GM18873 (cell line): ENCODE results near the gene RAB11FIP4.
"Not testable (repeated sequence)": the region's sequence is repeated elsewhere in the genome, so short reads cannot be mapped to it uniquely, and the experiment has no call there.

Source experiments
- ATAC-seq: cut with Tn5 transposase; IDR thresholded peaks from one replicate; pipeline ENCODE4 v1.9.1; 2021; ENCODE audit warnings: mild to moderate bottlenecking, moderate library complexity, moderate number of reproducible peaks; ENCODE audit not compliant: unreplicated experiment, low FRiP score

The RAB11FIP4 gene

DNA sequence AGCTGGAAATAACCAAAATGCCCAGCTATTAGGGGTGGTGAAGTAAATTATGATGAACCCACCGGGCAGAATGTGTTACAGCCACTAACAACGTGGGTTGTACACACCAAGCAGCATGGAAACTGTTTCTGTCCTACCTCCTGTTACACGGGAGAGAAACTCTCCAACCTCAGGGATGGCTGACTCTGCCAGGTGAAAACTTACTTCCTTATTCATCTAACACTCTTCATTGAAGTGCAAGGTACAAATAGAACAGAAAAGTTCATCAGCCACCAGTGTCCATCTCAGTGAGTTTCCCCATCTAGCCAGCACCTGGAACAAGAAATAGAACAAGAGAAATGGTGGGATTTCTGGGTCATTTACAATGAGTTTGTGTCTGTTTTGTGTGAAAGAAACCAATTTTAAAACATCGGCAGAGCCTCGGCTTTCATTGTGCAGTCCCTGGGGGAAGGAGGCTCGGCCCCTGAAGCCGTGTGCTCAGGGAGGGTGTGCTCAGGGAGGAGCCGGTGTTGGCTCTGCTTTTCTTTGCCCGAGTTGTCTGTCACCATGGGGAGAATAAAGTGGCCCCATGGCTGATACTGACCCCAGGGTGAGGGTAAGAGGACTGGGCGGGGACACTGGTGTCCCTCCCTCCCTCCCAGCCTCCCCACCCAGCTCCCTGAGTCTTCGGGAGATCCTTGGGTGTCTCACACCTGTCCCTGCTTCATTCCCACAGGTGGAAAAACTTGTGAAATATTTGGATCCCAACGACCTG, 39.8 kb downstream of the RAB11FIP4 start:
- no peak for ATAC-seq

GRCh38 chr17:31431852-31432658, 40.6 kb downstream of the RAB11FIP4 start:
- no peak for ATAC-seq

GRCh38 chr17:31433091-31433790, 41.8 kb downstream of the RAB11FIP4 start:
- no peak for ATAC-seq

DNA sequence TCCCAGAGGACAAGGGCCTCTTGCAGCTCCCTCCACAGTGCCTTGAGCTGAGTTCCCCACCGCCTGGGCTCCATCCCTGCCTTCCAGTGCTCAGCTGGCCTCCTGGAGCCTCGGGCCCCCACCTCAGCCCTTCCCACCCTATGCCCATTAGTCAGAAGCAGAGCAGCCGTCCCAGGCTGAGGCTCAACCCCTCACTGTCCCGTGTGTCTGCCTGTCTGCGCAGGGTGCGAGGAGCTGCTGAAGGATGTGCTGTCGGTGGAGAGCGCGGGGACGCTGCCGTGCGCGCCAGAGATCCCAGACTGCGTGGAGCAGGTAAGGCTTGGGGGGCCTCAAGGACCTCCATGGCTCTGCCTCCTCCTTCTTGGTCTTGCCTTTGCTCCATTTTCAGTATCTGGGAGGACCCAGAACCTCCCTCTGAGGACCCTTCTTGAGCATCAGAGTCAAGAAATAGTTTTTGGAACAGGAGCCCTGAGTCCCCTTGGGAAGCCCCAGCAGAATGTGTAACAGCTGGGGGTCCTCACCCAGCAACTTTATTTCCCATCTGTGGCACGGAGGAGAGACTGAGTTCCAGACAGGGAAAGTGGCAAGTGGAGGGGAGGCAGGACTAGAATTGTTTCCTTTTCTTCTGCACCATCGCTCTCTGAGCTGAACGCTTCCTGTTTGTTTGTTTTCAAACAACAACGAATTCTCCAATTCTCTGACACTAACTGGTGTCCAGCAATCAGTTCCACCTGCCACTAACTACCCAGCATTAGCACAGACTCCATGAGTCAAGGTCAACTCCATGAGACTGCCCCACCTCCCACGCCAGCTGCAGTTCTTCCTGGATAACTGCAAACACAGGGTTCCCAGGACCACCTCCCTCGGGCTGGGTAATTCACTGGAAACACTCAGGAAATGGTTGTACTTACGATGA, 42.6 kb downstream of the RAB11FIP4 start:
- no peak for ATAC-seq

- no peak for ATAC-seq
These were observed 43.2 kb downstream of the RAB11FIP4 start for GRCh38 chr17:31434727-31435050.

GRCh38 chr17:31435581-31435980, 44.1 kb downstream of the RAB11FIP4 start:
- no peak for ATAC-seq

DNA sequence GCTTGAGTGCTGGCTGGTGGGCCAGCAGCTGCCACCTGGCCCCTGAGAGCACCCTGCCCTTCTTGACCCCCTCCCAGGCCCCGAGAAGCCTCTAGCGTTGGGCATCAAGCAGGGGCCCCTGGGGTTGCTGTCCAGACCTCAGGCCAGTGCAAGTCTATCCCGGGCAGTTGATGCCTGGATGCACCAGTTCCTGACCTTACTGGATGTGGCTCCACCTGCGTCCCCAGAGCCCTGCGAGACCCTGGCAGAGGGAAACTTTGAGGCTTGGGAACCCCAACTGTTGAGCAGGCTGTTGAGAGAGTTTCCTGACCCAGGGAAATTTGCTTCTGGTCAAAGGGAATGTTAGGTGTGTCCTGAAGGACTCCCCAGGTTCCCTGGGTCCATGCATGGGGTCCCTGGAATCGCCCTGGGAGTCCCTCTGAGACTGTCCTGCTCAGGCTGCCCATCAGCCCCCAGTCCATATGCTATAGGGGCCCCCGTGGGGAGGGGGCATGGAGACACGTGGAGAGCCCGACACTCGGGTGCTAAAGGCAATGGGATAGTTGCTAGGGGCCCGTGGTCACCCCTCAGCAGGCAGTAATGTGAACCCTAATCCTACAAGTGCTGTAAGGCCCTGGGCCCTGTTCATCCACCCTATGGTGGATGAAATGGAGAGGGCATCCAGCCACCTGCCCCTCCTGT, 46.4 kb downstream of the RAB11FIP4 start:
- ATAC-seq = no peak

DNA sequence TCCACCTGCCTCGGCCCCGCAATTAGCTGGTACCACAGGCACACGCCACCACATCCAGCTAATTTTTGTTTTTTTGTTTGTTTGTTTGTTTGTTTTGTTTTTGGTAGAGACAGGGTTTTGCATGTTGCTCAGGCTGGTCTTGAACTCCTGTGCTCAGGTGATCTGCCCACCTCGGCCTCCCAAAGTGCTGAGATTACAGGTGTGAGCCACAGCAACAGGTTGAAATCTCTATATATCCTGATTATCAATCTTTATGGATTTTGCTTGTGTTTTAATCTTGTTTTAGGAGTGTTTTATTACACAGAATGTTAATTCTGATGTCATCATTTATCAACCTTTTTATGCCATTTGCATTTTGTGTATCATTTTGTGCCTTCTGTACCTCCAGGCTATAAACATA, 48.2 kb downstream of the RAB11FIP4 start:
- ATAC-seq = no peak

- no peak for ATAC-seq
These were observed 50.8 kb downstream of the RAB11FIP4 start for GRCh38 chr17:31442276-31442675.

DNA sequence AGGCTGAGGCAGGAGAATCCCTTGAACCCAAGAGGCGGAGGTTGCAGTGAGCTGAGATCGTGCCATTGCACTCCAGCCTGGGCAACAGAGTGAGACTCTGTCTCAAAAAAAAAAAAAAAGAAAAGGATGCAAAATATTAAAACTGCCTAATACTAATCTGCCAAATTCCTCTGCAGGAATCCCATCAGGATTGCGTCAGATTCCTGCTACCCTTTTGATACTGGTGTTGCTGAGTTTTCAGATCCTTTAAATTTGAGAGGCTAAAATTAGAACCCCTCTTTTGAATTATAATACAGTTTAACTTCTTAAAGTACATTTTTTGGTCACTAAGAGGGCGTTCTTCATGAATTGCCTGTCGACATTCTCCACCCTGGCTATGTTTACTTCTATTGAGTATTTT, 51.4 kb downstream of the RAB11FIP4 start:
- not testable (repeated sequence) for ATAC-seq

DNA sequence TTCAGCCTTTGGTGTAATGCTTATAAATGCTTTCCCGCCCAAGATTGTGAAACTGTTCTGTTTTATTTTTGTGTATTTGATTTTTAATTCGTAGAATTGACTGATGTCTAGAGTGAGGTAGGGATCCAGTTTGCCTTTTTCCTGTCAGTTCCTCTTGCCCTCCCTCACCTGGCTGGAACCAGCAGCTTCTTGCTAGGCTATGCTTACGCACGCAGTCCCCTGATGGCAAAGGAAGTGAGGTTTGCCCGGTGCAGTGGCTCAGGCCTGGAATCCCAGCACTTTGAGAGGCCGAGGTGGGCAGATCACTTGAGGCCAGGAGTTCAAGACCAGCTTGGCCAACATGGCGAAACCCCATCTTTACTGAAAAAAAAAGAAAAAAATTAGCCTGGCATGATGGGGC, 51.9 kb downstream of the RAB11FIP4 start:
- no peak for ATAC-seq

GRCh38 chr17:31444026-31444425, 52.6 kb downstream of the RAB11FIP4 start:
- no peak for ATAC-seq

GRCh38 chr17:31446195-31446967, 54.9 kb downstream of the RAB11FIP4 start:
- ATAC-seq = no peak

- ATAC-seq = no peak
These were observed 57.1 kb downstream of the RAB11FIP4 start for GRCh38 chr17:31448467-31449077.

- ATAC-seq = no peak
These were observed 57.6 kb downstream of the RAB11FIP4 start for GRCh38 chr17:31449111-31449510.

GRCh38 chr17:31449746-31450145, 58.3 kb downstream of the RAB11FIP4 start:
- no peak for ATAC-seq

DNA sequence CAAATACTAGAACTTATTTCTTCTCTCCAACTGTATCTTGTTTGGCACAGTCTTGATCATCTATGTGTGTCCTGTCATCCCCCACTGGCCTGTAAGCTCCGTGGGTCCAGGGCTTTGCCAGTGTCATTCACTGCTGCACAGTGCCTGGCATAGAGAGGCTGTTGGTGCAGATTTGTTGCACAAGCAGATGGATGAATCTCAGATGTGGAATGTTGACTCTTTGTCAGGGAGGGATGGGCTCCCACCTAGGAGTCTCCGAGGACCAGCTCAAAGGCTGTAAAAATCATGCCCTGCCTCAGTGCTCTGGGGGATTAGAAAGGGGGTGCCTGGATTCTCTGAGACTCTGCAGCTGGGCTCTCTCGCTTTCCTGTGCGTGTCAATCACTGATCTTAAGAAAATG, 60.6 kb downstream of the RAB11FIP4 start:
- no peak for ATAC-seq

- ATAC-seq = no peak
These were observed 61.2 kb downstream of the RAB11FIP4 start for GRCh38 chr17:31452561-31453110.
